GM23338 (cell line): ENCODE results near the gene HEATR1. TPM values are rescaled to one million over a fixed set of nuclear protein-coding genes. Genes with fewer than 3 reads are reported as not detected.

Experiments
- ATAC-seq: fragments of 200-7000 bp; cut with Tn5 transposase; 3 replicates; pipeline ENCODE4 v1.9.1; 2020
- DNase-seq: peaks from one replicate; pipeline ENCODE4 v3.0.0-alpha.2; 2015; ENCODE audit warnings: low spot score
- H2AFZ ChIP-seq: fragments of 200-600 bp; sonication (generic); 2 replicates; pipeline ENCODE4 v1.8.0; 2016; ENCODE audit warnings: antibody characterized with exemption, mild to moderate bottlenecking, moderate library complexity
- H3F3A ChIP-seq: fragments of 200-600 bp; sonication (generic); replicated peaks from 2 replicates; pipeline ENCODE4 v1.8.0; 2017; ENCODE audit warnings: antibody characterized with exemption, mixed run types, low read depth
- H3K27ac ChIP-seq: fragments of 200-600 bp; sonication (generic); 2 replicates; pipeline ENCODE4 v1.6.1; 2016; ENCODE audit warnings: low read depth
- H3K27me3 ChIP-seq: fragments of 200-600 bp; sonication (generic); 2 replicates; pipeline ENCODE4 v1.8.0; 2016; ENCODE audit warnings: mild to moderate bottlenecking, mixed run types, moderate library complexity; ENCODE audit not compliant: insufficient read depth
- H3K36me3 ChIP-seq: fragments of 200-600 bp; sonication (generic); 2 replicates; pipeline ENCODE4 v1.8.0; 2016; ENCODE audit warnings: mild to moderate bottlenecking; ENCODE audit not compliant: insufficient read depth
- H3K4me1 ChIP-seq: fragments of 200-600 bp; sonication (generic); 2 replicates; pipeline ENCODE4 v1.8.0; 2016; ENCODE audit warnings: mild to moderate bottlenecking, moderate library complexity; ENCODE audit not compliant: insufficient read depth
- H3K4me2 ChIP-seq: fragments of 200-600 bp; sonication (generic); 2 replicates; pipeline ENCODE4 v1.7.1; 2017; ENCODE audit warnings: mixed run types
- H3K4me3 ChIP-seq: fragments of 200-600 bp; sonication (generic); 2 replicates; pipeline ENCODE4 v1.6.1; 2016; ENCODE audit warnings: mixed run types
- H3K79me2 ChIP-seq: fragments of 200-600 bp; sonication (generic); replicated peaks from 2 replicates; pipeline ENCODE4 v1.8.0; 2017; ENCODE audit warnings: mild to moderate bottlenecking; ENCODE audit not compliant: insufficient read depth
- H3K9me2 ChIP-seq: fragments of 200-600 bp; sonication (generic); 2 replicates; pipeline ENCODE4 v1.8.0; 2017; ENCODE audit not compliant: insufficient read depth
- H4K20me1 ChIP-seq: fragments of 200-600 bp; sonication (generic); replicated peaks from 2 replicates; pipeline ENCODE4 v1.8.0; 2017; ENCODE audit warnings: mild to moderate bottlenecking; ENCODE audit not compliant: insufficient read depth
- H3K27ac Mint-ChIP-seq: 2 replicates; pipeline ENCODE4 v1.8.0; 2020; ENCODE audit warnings: inconsistent platforms, mild to moderate bottlenecking, moderate library complexity, mixed read lengths
- H3K27me3 Mint-ChIP-seq: 3 replicates; pipeline ENCODE4 v1.8.0; 2022; ENCODE audit warnings: low read depth, mild to moderate bottlenecking, moderate library complexity, mixed read lengths, inconsistent platforms; ENCODE audit not compliant: insufficient read depth, poor library complexity
- H3K36me3 Mint-ChIP-seq: 3 replicates; pipeline ENCODE4 v1.8.0; 2021; ENCODE audit warnings: low read depth, mild to moderate bottlenecking, inconsistent platforms, moderate library complexity, mixed read lengths
- H3K4me1 Mint-ChIP-seq: 3 replicates; pipeline ENCODE4 v1.8.0; 2020; ENCODE audit warnings: mild to moderate bottlenecking, inconsistent platforms, mixed read lengths
- H3K4me3 Mint-ChIP-seq: 3 replicates; pipeline ENCODE4 v1.8.0; 2021; ENCODE audit warnings: moderate library complexity, mild to moderate bottlenecking, inconsistent platforms, mixed read lengths
- H3K9me3 Mint-ChIP-seq: 3 replicates; pipeline ENCODE4 v1.8.0; 2020; ENCODE audit warnings: moderate library complexity, mild to moderate bottlenecking, inconsistent platforms, mixed read lengths
- CREB1 ChIP-seq: fragments of 250-450 bp; sonication (Bioruptor Pico); IDR thresholded peaks from 2 replicates; pipeline ENCODE4 v1.5.0; 2020; ENCODE audit warnings: low read depth, mild to moderate bottlenecking, moderate library complexity
- EZH2 ChIP-seq: fragments of 200-600 bp; sonication (generic); IDR thresholded peaks from one replicate; pipeline ENCODE4 v1.8.0; 2017; ENCODE audit warnings: antibody characterized with exemption, mild to moderate bottlenecking, low read depth; ENCODE audit not compliant: unreplicated experiment
- EZH2phosphoT487 ChIP-seq: fragments of 200-600 bp; sonication (generic); IDR thresholded peaks from one replicate; pipeline ENCODE4 v1.8.1; 2018; ENCODE audit warnings: antibody characterized with exemption; ENCODE audit not compliant: unreplicated experiment
- JUNB ChIP-seq: IDR thresholded peaks from one replicate; pipeline ENCODE4 v1.6.1; 2016; ENCODE audit warnings: antibody characterized with exemption; ENCODE audit not compliant: unreplicated experiment
- NANOG ChIP-seq: IDR thresholded peaks from 2 replicates; pipeline ENCODE4 v1.6.1; 2016; ENCODE audit warnings: antibody characterized with exemption, borderline replicate concordance
- POLR2AphosphoS5 ChIP-seq: IDR thresholded peaks from 2 replicates; pipeline ENCODE4 v1.6.1; 2016; ENCODE audit warnings: antibody characterized with exemption, low read depth
- STAT1 ChIP-seq: IDR thresholded peaks from one replicate; pipeline ENCODE4 v1.6.1; 2016; ENCODE audit warnings: antibody characterized with exemption; ENCODE audit not compliant: unreplicated experiment
- ZNF331 ChIP-seq: fragments of 250-450 bp; sonication (Bioruptor Pico); IDR thresholded peaks from 2 replicates; pipeline ENCODE4 v1.5.0; 2020; ENCODE audit warnings: low read depth, mild to moderate bottlenecking, moderate library complexity
- polyA plus RNA-seq: library from polyadenylated mRNA; unstranded; fragments of >200 nt; fragmentation: Nextera tagmentation; extraction: Ambion mirVana; gene quantifications from 2 replicates; pipeline ENCODE4 v1.2.1, GENCODE V29; 2016
- total RNA-seq: library from RNA; depleted of rRNA; stranded (reverse); fragments of >200 nt; shearing (Covaris generic); gene quantifications from 2 replicates; pipeline ENCODE4 v1.2.3, GENCODE V29; 2014
- TF ChIP-seq, protein P1 (sequence below): fragments of 250-450 bp; sonication (Bioruptor Pico); IDR thresholded peaks from 2 replicates; pipeline ENCODE4 v1.5.0; 2020; ENCODE audit warnings: mild to moderate bottlenecking, moderate library complexity
- TF ChIP-seq, protein P2 (sequence below): IDR thresholded peaks from 2 replicates; pipeline ENCODE4 v1.6.1; 2016; ENCODE audit warnings: antibody characterized with exemption
- TF ChIP-seq, protein P3 (sequence below): IDR thresholded peaks from one replicate; pipeline ENCODE4 v1.6.1; 2018; ENCODE audit warnings: antibody characterized with exemption; ENCODE audit not compliant: unreplicated experiment

Gene HEATR1
- total and polyA plus RNA-seq, 2 experiments from 2014 or later = 17.2 to 81.1 TPM

DNA sequence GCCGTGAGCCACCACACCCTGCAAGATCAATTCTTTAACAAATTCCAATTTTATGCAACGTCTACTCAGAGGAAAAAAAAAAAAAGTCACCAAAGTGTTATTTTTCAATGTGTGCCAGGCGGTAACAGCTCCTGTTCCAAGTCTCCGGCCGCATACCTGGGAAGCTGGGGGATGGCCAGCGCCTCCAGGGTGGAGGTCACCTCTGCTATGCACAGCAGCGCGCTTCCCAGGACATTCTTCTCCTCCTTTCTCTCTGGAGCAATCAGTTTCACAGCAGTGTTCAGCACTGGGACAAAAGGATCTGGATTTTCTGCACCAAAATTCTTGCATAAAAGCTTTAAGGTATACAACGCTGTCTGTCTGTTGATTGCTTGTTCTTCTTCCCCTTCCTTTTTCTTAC is 46.2 kb downstream of the HEATR1 start (continued):
- TF ChIP-seq, protein P1, sequence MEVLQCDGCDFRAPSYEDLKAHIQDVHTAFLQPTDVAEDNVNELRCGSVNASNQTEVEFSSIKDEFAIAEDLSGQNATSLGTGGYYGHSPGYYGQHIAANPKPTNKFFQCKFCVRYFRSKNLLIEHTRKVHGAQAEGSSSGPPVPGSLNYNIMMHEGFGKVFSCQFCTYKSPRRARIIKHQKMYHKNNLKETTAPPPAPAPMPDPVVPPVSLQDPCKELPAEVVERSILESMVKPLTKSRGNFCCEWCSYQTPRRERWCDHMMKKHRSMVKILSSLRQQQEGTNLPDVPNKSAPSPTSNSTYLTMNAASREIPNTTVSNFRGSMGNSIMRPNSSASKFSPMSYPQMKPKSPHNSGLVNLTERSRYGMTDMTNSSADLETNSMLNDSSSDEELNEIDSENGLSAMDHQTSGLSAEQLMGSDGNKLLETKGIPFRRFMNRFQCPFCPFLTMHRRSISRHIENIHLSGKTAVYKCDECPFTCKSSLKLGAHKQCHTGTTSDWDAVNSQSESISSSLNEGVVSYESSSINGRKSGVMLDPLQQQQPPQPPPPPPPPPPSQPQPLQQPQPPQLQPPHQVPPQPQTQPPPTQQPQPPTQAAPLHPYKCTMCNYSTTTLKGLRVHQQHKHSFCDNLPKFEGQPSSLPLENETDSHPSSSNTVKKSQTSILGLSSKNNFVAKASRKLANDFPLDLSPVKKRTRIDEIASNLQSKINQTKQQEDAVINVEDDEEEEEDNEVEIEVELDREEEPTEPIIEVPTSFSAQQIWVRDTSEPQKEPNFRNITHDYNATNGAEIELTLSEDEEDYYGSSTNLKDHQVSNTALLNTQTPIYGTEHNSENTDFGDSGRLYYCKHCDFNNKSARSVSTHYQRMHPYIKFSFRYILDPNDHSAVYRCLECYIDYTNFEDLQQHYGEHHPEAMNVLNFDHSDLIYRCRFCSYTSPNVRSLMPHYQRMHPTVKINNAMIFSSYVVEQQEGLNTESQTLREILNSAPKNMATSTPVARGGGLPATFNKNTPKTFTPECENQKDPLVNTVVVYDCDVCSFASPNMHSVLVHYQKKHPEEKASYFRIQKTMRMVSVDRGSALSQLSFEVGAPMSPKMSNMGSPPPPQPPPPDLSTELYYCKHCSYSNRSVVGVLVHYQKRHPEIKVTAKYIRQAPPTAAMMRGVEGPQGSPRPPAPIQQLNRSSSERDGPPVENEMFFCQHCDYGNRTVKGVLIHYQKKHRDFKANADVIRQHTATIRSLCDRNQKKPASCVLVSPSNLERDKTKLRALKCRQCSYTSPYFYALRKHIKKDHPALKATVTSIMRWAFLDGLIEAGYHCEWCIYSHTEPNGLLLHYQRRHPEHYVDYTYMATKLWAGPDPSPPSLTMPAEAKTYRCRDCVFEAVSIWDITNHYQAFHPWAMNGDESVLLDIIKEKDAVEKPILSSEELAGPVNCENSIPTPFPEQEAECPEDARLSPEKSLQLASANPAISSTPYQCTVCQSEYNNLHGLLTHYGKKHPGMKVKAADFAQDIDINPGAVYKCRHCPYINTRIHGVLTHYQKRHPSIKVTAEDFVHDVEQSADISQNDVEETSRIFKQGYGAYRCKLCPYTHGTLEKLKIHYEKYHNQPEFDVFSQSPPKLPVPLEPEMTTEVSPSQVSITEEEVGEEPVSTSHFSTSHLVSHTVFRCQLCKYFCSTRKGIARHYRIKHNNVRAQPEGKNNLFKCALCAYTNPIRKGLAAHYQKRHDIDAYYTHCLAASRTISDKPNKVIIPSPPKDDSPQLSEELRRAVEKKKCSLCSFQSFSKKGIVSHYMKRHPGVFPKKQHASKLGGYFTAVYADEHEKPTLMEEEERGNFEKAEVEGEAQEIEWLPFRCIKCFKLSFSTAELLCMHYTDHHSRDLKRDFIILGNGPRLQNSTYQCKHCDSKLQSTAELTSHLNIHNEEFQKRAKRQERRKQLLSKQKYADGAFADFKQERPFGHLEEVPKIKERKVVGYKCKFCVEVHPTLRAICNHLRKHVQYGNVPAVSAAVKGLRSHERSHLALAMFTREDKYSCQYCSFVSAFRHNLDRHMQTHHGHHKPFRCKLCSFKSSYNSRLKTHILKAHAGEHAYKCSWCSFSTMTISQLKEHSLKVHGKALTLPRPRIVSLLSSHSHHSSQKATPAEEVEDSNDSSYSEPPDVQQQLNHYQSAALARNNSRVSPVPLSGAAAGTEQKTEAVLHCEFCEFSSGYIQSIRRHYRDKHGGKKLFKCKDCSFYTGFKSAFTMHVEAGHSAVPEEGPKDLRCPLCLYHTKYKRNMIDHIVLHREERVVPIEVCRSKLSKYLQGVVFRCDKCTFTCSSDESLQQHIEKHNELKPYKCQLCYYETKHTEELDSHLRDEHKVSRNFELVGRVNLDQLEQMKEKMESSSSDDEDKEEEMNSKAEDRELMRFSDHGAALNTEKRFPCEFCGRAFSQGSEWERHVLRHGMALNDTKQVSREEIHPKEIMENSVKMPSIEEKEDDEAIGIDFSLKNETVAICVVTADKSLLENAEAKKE (CRISPR knock-in tag) = no peak
- TF ChIP-seq POLR2AphosphoS5 = no peak
- TF ChIP-seq, protein P2, sequence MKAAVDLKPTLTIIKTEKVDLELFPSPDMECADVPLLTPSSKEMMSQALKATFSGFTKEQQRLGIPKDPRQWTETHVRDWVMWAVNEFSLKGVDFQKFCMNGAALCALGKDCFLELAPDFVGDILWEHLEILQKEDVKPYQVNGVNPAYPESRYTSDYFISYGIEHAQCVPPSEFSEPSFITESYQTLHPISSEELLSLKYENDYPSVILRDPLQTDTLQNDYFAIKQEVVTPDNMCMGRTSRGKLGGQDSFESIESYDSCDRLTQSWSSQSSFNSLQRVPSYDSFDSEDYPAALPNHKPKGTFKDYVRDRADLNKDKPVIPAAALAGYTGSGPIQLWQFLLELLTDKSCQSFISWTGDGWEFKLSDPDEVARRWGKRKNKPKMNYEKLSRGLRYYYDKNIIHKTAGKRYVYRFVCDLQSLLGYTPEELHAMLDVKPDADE = no peak
- no peak for TF ChIP-seq STAT1

DNA sequence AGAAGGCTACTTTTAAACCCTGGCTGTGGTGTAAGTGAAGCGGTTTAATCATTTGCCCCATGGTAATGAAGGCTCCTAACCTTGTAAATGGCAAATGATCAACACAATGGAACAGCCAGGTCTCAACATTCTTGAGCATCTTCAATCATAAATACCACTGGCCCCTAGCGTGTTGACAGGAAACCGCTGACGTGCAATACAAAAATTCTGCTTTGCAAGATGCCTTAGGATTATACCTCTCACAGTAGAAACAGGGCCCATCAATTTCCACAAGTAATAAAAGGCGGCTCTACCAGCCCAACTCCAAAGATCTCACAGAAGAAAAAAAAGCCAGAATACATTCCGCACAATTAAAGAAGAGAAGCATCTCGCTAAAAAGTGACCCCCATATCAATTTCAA is 47.7 kb downstream of the HEATR1 start:
- H2AFZ ChIP-seq = no peak overlapping the region
- Mint-ChIP-seq H3K9me3 (no peaks in the 10 kb centered on the region), H3K27me3 (no peaks in the 10 kb centered on the region), H3K27ac (no peak overlapping the region), H3K4me1 (no peaks in the 10 kb centered on the region), H3K36me3 (peaks cover 81% of the 10 kb centered on the region), H3K4me3 (no peak overlapping the region)
- H3K4me3 ChIP-seq = no peak overlapping the region
- H3K36me3 ChIP-seq = peaks cover 73% of the 10 kb centered on the region
- H4K20me1 ChIP-seq = peaks cover 15% of the 10 kb centered on the region; the same call in 1 of the 2 replicates
- no peaks in the 10 kb centered on the region for H3K4me1 ChIP-seq
- no peak for DNase-seq
- H3K27ac ChIP-seq = no peak overlapping the region
- H3K79me2 ChIP-seq = no peaks in the 10 kb centered on the region
- no peak for ATAC-seq
- H3K9me2 ChIP-seq = no peaks in the 10 kb centered on the region
- H3F3A ChIP-seq = no peaks in the 10 kb centered on the region
- H3K4me2 ChIP-seq = no peak overlapping the region
- TF ChIP-seq JUNB = no peak
- TF ChIP-seq POLR2AphosphoS5 = no peak
- no peak for TF ChIP-seq NANOG
- TF ChIP-seq ZNF331 (CRISPR knock-in tag) = no peak
- no peak for TF ChIP-seq EZH2
- no peak for TF ChIP-seq EZH2phosphoT487
- TF ChIP-seq, protein P3, sequence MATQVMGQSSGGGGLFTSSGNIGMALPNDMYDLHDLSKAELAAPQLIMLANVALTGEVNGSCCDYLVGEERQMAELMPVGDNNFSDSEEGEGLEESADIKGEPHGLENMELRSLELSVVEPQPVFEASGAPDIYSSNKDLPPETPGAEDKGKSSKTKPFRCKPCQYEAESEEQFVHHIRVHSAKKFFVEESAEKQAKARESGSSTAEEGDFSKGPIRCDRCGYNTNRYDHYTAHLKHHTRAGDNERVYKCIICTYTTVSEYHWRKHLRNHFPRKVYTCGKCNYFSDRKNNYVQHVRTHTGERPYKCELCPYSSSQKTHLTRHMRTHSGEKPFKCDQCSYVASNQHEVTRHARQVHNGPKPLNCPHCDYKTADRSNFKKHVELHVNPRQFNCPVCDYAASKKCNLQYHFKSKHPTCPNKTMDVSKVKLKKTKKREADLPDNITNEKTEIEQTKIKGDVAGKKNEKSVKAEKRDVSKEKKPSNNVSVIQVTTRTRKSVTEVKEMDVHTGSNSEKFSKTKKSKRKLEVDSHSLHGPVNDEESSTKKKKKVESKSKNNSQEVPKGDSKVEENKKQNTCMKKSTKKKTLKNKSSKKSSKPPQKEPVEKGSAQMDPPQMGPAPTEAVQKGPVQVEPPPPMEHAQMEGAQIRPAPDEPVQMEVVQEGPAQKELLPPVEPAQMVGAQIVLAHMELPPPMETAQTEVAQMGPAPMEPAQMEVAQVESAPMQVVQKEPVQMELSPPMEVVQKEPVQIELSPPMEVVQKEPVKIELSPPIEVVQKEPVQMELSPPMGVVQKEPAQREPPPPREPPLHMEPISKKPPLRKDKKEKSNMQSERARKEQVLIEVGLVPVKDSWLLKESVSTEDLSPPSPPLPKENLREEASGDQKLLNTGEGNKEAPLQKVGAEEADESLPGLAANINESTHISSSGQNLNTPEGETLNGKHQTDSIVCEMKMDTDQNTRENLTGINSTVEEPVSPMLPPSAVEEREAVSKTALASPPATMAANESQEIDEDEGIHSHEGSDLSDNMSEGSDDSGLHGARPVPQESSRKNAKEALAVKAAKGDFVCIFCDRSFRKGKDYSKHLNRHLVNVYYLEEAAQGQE = no peak
- no peak for TF ChIP-seq CREB1
- H3K27me3 ChIP-seq = no peaks in the 10 kb centered on the region
